B cell (primary cell): Measurements from ENCODE around the gene PCDHB8. TPM values are rescaled to one million over a fixed set of nuclear protein-coding genes. Genes with fewer than 3 reads are reported as not detected.

ENCODE experiments used
- ATAC-seq: fragments of 200-7000 bp; cut with Tn5 transposase; one replicate; pipeline ENCODE4 v1.10.0; 2021; ENCODE audit warnings: low read depth, mild to moderate bottlenecking, moderate number of reproducible peaks, moderate library complexity
- CTCF ChIA-PET: fragments of 350-600 bp; sonication (Branson Sonifier 250); formaldehyde crosslinking; loops from one replicate; lab custom pipeline; 2021; ENCODE audit warnings: antibody characterized with exemption, inconsistent platforms; lab: Charles Lee
- POLR2A ChIA-PET: fragments of 350-600 bp; sonication (Branson Sonifier 250); formaldehyde crosslinking; loops from one replicate; lab custom pipeline; 2021; ENCODE audit warnings: antibody characterized with exemption; lab: Charles Lee
- DNase-seq: peaks from one replicate; pipeline ENCODE4 v3.0.0; 2013
- H2AFZ ChIP-seq: 2 replicates; pipeline ENCODE4 v1.6.1; 2012; ENCODE audit warnings: mild to moderate bottlenecking, low read depth, low read length; ENCODE audit not compliant: insufficient read depth, poor library complexity, severe bottlenecking
- H3K27ac ChIP-seq, 2 donors: 1 replicate in 1 of 2; 2 replicates in 1 of 2; pipeline ENCODE4 v1.5.1; 2012 to 2013; ENCODE audit warnings: low read length in 2 of 2, mild to moderate bottlenecking in 2 of 2, moderate library complexity in 1 of 2
- H3K27me3 ChIP-seq, 4 experiments: fragments of 200-600 bp in 1 of 4; sonication (generic) in 1 of 4; replicated peaks in 1 of 4; 1 replicate in 2 of 4; 2 replicates in 2 of 4; pipeline versions ENCODE4 v1.6.1 to v1.7.0; 2013 to 2016; ENCODE audit warnings: low read length in 3 of 4, mild to moderate bottlenecking in 2 of 4, mixed read lengths in 1 of 4, moderate library complexity in 1 of 4; ENCODE audit not compliant: insufficient read depth in 4 of 4, control insufficient read depth in 3 of 4; ENCODE audit errors: control extremely low read depth in 1 of 4
- H3K36me3 ChIP-seq, 2 experiments: replicated peaks in 1 of 2; 1 replicate in 1 of 2; 2 replicates in 1 of 2; pipeline versions ENCODE4 v1.6.1 to v1.7.1; 2013; ENCODE audit warnings: low read length in 1 of 2; ENCODE audit not compliant: insufficient read depth in 2 of 2, control insufficient read depth in 1 of 2; ENCODE audit errors: control extremely low read depth in 1 of 2, extremely low read depth in 1 of 2
- H3K4me1 ChIP-seq, 2 donors: fragments of 200-600 bp in 1 of 2; sonication (generic) in 1 of 2; 1 replicate in 1 of 2; 2 replicates in 1 of 2; pipeline versions ENCODE4 v1.5.1 to v1.6.1; 2013 to 2017; ENCODE audit warnings: low read length in 2 of 2; ENCODE audit not compliant: control insufficient read depth in 2 of 2, insufficient read depth in 2 of 2
- H3K4me2 ChIP-seq: replicated peaks from 2 replicates; pipeline ENCODE3; 2012; ENCODE audit warnings: mild to moderate bottlenecking, low read depth, low read length; ENCODE audit not compliant: poor library complexity, severe bottlenecking
- H3K4me3 ChIP-seq, 5 experiments: fragments of 200-600 bp in 1 of 5; sonication (generic) in 1 of 5; 1 replicate in 3 of 5; 2 replicates in 2 of 5; pipeline versions ENCODE4 v1.5.1 to v1.7.0; 2011 to 2016; ENCODE audit warnings: low read length in 4 of 5, mild to moderate bottlenecking in 4 of 5, low read depth in 2 of 5, control low read depth in 1 of 5, moderate library complexity in 1 of 5; ENCODE audit not compliant: insufficient read depth in 1 of 5; ENCODE audit errors: control extremely low read depth in 1 of 5, extremely low read depth in 1 of 5
- H3K79me2 ChIP-seq: fragments of 200-600 bp; sonication (generic); one replicate; pipeline ENCODE4 v1.6.0; 2016; ENCODE audit warnings: low read length; ENCODE audit not compliant: control insufficient read depth, insufficient read depth
- H3K9ac ChIP-seq: fragments of 200-600 bp; sonication (generic); 2 replicates; pipeline ENCODE4 v1.6.1; 2017; ENCODE audit warnings: mild to moderate bottlenecking, low read length, moderate library complexity
- H3K9me3 ChIP-seq, 3 donors: one replicate each; pipeline versions ENCODE4 v1.6.1 to v1.7.1; 2013; ENCODE audit warnings: low read length in 2 of 3; ENCODE audit not compliant: control insufficient read depth in 2 of 3, insufficient read depth in 1 of 3; ENCODE audit errors: control extremely low read depth in 1 of 3
- H4K20me1 ChIP-seq: 2 replicates; pipeline ENCODE4 v1.6.0; 2012; ENCODE audit warnings: mild to moderate bottlenecking, low read length; ENCODE audit not compliant: insufficient read depth, control insufficient read depth, poor library complexity, severe bottlenecking
- H3K27ac Mint-ChIP-seq: one replicate; pipeline ENCODE4 v1.8.0; 2021; ENCODE audit warnings: mixed read lengths
- H3K27me3 Mint-ChIP-seq: one replicate; pipeline ENCODE4 v1.8.0; 2021; ENCODE audit warnings: mixed read lengths
- H3K4me1 Mint-ChIP-seq: one replicate; pipeline ENCODE4 v1.8.0; 2021; ENCODE audit warnings: mixed read lengths
- H3K4me3 Mint-ChIP-seq: one replicate; pipeline ENCODE4 v1.8.0; 2021; ENCODE audit warnings: mixed read lengths
- H3K9me3 Mint-ChIP-seq: one replicate; pipeline ENCODE4 v1.8.0; 2022; ENCODE audit warnings: mixed read lengths; ENCODE audit not compliant: insufficient read depth
- EZH2 ChIP-seq: IDR thresholded peaks from 2 replicates; pipeline ENCODE4 v1.6.1; 2012; ENCODE audit warnings: borderline replicate concordance, low read depth, mild to moderate bottlenecking, moderate library complexity, low read length; ENCODE audit not compliant: insufficient read depth, poor library complexity, severe bottlenecking
- WGBS: methylation state at CpG from one replicate; pipeline ENCODE4 v1.1.5; 2013; ENCODE audit warnings: missing lambda C conversion rate; ENCODE audit not compliant: insufficient coverage; 5-methylcytosine and 5-hydroxymethylcytosine counted together
- intact Hi-C: fragments of 100-400 bp; cut with micrococcal nuclease; formaldehyde crosslinking; loops from one replicate; pipeline ENCODE4 v1.10.0; 2022
- polyA plus RNA-seq: library from polyadenylated mRNA; depleted of rRNA; stranded (reverse); fragments of >200 nt; gene quantifications from 2 replicates; pipeline ENCODE4 v1.2.3, GENCODE V29; 2012
- total RNA-seq, 2 donors: library from RNA; stranded (reverse); fragments of 120-200 nt in 1 of 2; gene quantifications; 1 replicate in 1 of 2; 2 replicates in 1 of 2; pipeline versions ENCODE4 v1.2.3 to v1.2.4, GENCODE V29; 2013 to 2022
- TF ChIP-seq, protein P1 (sequence below): fragments of 200-600 bp; IDR thresholded peaks from one replicate; pipeline ENCODE4 v1.8.0; 2022; ENCODE audit warnings: antibody characterized with exemption, mild to moderate bottlenecking

PCDHB8 gene
- total and polyA plus RNA-seq, 2 donors (not counting 1 experiment from before 2014, with no cell fraction given) = not detected

DNA sequence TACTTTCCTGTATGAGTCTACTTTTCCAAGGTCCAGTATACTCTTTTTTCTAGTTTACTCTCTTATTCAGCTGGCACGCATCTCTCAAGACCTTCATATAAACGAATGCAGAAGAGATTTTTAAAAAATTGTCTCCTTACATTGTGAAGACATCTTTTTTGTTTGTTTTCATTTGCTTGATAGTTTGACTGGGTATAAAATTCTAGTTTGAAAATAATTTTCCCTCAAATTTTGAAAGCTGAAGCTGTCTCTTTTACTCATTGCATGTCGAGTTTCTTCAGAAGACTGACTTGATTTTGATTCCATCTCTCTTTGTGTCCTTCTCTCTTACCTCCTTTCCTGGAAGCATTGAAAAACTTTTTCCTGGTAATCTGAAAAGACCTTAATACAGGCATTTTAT, 18.8 kb downstream of the PCDHB8 start:
- POLR2A ChIA-PET = no interaction called here
- intact Hi-C loops = no loop called here

More for the DNA sequence above, 18.8 kb downstream of the PCDHB8 start:
- Mint-ChIP-seq H3K4me3 (no peak overlapping the region), H3K27me3 (peaks cover 19% of the 10 kb centered on the region), H3K4me1 (no peaks in the 10 kb centered on the region), H3K9me3 (peaks cover 9% of the 10 kb centered on the region), H3K27ac (no peak overlapping the region)
- Histone ChIP-seq H3K79me2 (no peaks in the 10 kb centered on the region), H3K4me2 (no peak overlapping the region), H4K20me1 (no peaks in the 10 kb centered on the region), H3K4me3 (no peak overlapping the region), H2AFZ (no peak overlapping the region), H3K27me3 (peaks cover 0 to 8% (median 4%) of the 10 kb centered on the region in 4 experiments), H3K9me3 (peaks cover 4 to 19% (median 19%) of the 10 kb centered on the region in 3 donors), H3K9ac (no peak overlapping the region), H3K4me1 (no peaks in the 10 kb centered on the region), H3K27ac (no peak overlapping the region), H3K36me3 (no peaks in the 10 kb centered on the region)
- no CpG with 5 or more reads among the region's 3 CpGs for WGBS
- no peak for DNase-seq
- CTCF ChIA-PET = no interaction called here
- TF ChIP-seq, protein P1, sequence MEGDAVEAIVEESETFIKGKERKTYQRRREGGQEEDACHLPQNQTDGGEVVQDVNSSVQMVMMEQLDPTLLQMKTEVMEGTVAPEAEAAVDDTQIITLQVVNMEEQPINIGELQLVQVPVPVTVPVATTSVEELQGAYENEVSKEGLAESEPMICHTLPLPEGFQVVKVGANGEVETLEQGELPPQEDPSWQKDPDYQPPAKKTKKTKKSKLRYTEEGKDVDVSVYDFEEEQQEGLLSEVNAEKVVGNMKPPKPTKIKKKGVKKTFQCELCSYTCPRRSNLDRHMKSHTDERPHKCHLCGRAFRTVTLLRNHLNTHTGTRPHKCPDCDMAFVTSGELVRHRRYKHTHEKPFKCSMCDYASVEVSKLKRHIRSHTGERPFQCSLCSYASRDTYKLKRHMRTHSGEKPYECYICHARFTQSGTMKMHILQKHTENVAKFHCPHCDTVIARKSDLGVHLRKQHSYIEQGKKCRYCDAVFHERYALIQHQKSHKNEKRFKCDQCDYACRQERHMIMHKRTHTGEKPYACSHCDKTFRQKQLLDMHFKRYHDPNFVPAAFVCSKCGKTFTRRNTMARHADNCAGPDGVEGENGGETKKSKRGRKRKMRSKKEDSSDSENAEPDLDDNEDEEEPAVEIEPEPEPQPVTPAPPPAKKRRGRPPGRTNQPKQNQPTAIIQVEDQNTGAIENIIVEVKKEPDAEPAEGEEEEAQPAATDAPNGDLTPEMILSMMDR = no peak
- TF ChIP-seq EZH2 = no peak
- ATAC-seq = no peak
